GM12875 (cell line): ENCODE data around the gene WFDC1.

ENCODE experiments used
- H3K4me3 ChIP-seq: one replicate; pipeline ENCODE4 v1.5.1; 2011; ENCODE audit warnings: low read depth, low read length, control low read depth
- CTCF ChIP-seq: IDR thresholded peaks from 2 replicates; pipeline ENCODE4 v1.5.1; 2011; ENCODE audit warnings: low read depth, mild to moderate bottlenecking, control low read depth, inconsistent platforms, low read length, moderate library complexity, borderline replicate concordance; ENCODE audit not compliant: insufficient read depth

WFDC1 gene, protein sequence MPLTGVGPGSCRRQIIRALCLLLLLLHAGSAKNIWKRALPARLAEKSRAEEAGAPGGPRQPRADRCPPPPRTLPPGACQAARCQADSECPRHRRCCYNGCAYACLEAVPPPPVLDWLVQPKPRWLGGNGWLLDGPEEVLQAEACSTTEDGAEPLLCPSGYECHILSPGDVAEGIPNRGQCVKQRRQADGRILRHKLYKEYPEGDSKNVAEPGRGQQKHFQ

GRCh38 chr16:84294531-84295142 is at the start of gene WFDC1:
Gene WFDC1 (plus strand): TSS chr16:84294878. CDS start chr16:84294972, 94 bp downstream.
- no peak for TF ChIP-seq CTCF

GRCh38 chr16:84245956-84246678 is 48.6 kb upstream of the WFDC1 start:
- H3K4me3 ChIP-seq: no peak overlapping the region
- no peak for TF ChIP-seq CTCF

More at GRCh38 chr16:84294531-84295142, at the start of gene WFDC1:
- H3K4me3 ChIP-seq: no peak within 1 kb of the TSS

GRCh38 chr16:84246679-84247077 is 48.0 kb upstream of the WFDC1 start:
- no peak overlapping the region for H3K4me3 ChIP-seq
- no peak for TF ChIP-seq CTCF

- TF ChIP-seq CTCF: no peak
- H3K4me3 ChIP-seq: no peak overlapping the region
Observed at GRCh38 chr16:84247331-84247730, 47.3 kb upstream of the WFDC1 start.

- TF ChIP-seq CTCF: no peak
- no peak overlapping the region for H3K4me3 ChIP-seq
Observed at GRCh38 chr16:84247844-84248243, 46.8 kb upstream of the WFDC1 start.

DNA sequence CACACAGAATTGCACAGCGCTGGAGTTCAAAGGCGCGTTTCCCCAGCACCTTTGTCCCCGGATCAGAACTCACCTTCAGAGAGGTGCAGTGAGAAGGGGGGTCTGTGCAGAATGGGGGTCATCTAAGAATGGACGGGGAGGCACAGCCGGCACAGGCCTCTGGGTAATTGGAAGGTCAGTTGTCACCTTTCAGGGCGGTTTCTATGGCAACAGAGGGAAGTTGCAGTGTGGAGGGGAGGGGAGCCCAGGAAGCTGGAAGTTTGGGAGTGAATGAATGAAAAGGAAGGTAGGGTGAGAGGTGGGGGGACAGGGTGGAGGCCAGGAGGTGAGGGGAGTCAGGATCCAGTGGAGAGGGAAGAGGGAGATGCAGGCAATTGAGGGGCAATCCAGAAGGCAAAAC is 42.5 kb upstream of the WFDC1 start:
- no peak overlapping the region for H3K4me3 ChIP-seq
- TF ChIP-seq CTCF: no peak
